GM23338 (cell line): ENCODE data around the gene GFRA4. TPM values are rescaled to one million over a fixed set of nuclear protein-coding genes. Genes with fewer than 3 reads are reported as not detected.

Experiments used
- ATAC-seq: fragments of 200-7000 bp; cut with Tn5 transposase; 3 replicates; pipeline ENCODE4 v1.9.1; 2020
- DNase-seq: peaks from one replicate; pipeline ENCODE4 v3.0.0-alpha.2; 2015; ENCODE audit warnings: low spot score
- H2AFZ ChIP-seq: fragments of 200-600 bp; sonication (generic); 2 replicates; pipeline ENCODE4 v1.8.0; 2016; ENCODE audit warnings: antibody characterized with exemption, mild to moderate bottlenecking, moderate library complexity
- H3F3A ChIP-seq: fragments of 200-600 bp; sonication (generic); replicated peaks from 2 replicates; pipeline ENCODE4 v1.8.0; 2017; ENCODE audit warnings: antibody characterized with exemption, mixed run types, low read depth
- H3K27ac ChIP-seq: fragments of 200-600 bp; sonication (generic); 2 replicates; pipeline ENCODE4 v1.6.1; 2016; ENCODE audit warnings: low read depth
- H3K27me3 ChIP-seq: fragments of 200-600 bp; sonication (generic); 2 replicates; pipeline ENCODE4 v1.8.0; 2016; ENCODE audit warnings: mild to moderate bottlenecking, mixed run types, moderate library complexity; ENCODE audit not compliant: insufficient read depth
- H3K36me3 ChIP-seq: fragments of 200-600 bp; sonication (generic); 2 replicates; pipeline ENCODE4 v1.8.0; 2016; ENCODE audit warnings: mild to moderate bottlenecking; ENCODE audit not compliant: insufficient read depth
- H3K4me1 ChIP-seq: fragments of 200-600 bp; sonication (generic); 2 replicates; pipeline ENCODE4 v1.8.0; 2016; ENCODE audit warnings: mild to moderate bottlenecking, moderate library complexity; ENCODE audit not compliant: insufficient read depth
- H3K4me2 ChIP-seq: fragments of 200-600 bp; sonication (generic); 2 replicates; pipeline ENCODE4 v1.7.1; 2017; ENCODE audit warnings: mixed run types
- H3K4me3 ChIP-seq: fragments of 200-600 bp; sonication (generic); 2 replicates; pipeline ENCODE4 v1.6.1; 2016; ENCODE audit warnings: mixed run types
- H3K79me2 ChIP-seq: fragments of 200-600 bp; sonication (generic); replicated peaks from 2 replicates; pipeline ENCODE4 v1.8.0; 2017; ENCODE audit warnings: mild to moderate bottlenecking; ENCODE audit not compliant: insufficient read depth
- H3K9me2 ChIP-seq: fragments of 200-600 bp; sonication (generic); 2 replicates; pipeline ENCODE4 v1.8.0; 2017; ENCODE audit not compliant: insufficient read depth
- H4K20me1 ChIP-seq: fragments of 200-600 bp; sonication (generic); replicated peaks from 2 replicates; pipeline ENCODE4 v1.8.0; 2017; ENCODE audit warnings: mild to moderate bottlenecking; ENCODE audit not compliant: insufficient read depth
- H3K27ac Mint-ChIP-seq: 2 replicates; pipeline ENCODE4 v1.8.0; 2020; ENCODE audit warnings: inconsistent platforms, mild to moderate bottlenecking, moderate library complexity, mixed read lengths
- H3K27me3 Mint-ChIP-seq: 3 replicates; pipeline ENCODE4 v1.8.0; 2022; ENCODE audit warnings: low read depth, mild to moderate bottlenecking, moderate library complexity, mixed read lengths, inconsistent platforms; ENCODE audit not compliant: insufficient read depth, poor library complexity
- H3K36me3 Mint-ChIP-seq: 3 replicates; pipeline ENCODE4 v1.8.0; 2021; ENCODE audit warnings: low read depth, mild to moderate bottlenecking, inconsistent platforms, moderate library complexity, mixed read lengths
- H3K4me1 Mint-ChIP-seq: 3 replicates; pipeline ENCODE4 v1.8.0; 2020; ENCODE audit warnings: mild to moderate bottlenecking, inconsistent platforms, mixed read lengths
- H3K4me3 Mint-ChIP-seq: 3 replicates; pipeline ENCODE4 v1.8.0; 2021; ENCODE audit warnings: moderate library complexity, mild to moderate bottlenecking, inconsistent platforms, mixed read lengths
- H3K9me3 Mint-ChIP-seq: 3 replicates; pipeline ENCODE4 v1.8.0; 2020; ENCODE audit warnings: moderate library complexity, mild to moderate bottlenecking, inconsistent platforms, mixed read lengths
- JUNB ChIP-seq: IDR thresholded peaks from one replicate; pipeline ENCODE4 v1.6.1; 2016; ENCODE audit warnings: antibody characterized with exemption; ENCODE audit not compliant: unreplicated experiment
- POLR2AphosphoS5 ChIP-seq: IDR thresholded peaks from 2 replicates; pipeline ENCODE4 v1.6.1; 2016; ENCODE audit warnings: antibody characterized with exemption, low read depth
- ZNF114 ChIP-seq: fragments of 250-450 bp; sonication (Bioruptor Pico); IDR thresholded peaks from 2 replicates; pipeline ENCODE4 v1.5.0; 2020; ENCODE audit warnings: mild to moderate bottlenecking, moderate library complexity
- ZNF331 ChIP-seq: fragments of 250-450 bp; sonication (Bioruptor Pico); IDR thresholded peaks from 2 replicates; pipeline ENCODE4 v1.5.0; 2020; ENCODE audit warnings: low read depth, mild to moderate bottlenecking, moderate library complexity
- polyA plus RNA-seq: library from polyadenylated mRNA; unstranded; fragments of >200 nt; fragmentation: Nextera tagmentation; extraction: Ambion mirVana; gene quantifications from 2 replicates; pipeline ENCODE4 v1.2.1, GENCODE V29; 2016
- total RNA-seq: library from RNA; depleted of rRNA; stranded (reverse); fragments of >200 nt; shearing (Covaris generic); gene quantifications from 2 replicates; pipeline ENCODE4 v1.2.3, GENCODE V29; 2014
- TF ChIP-seq, protein P1 (sequence below): IDR thresholded peaks from 2 replicates; pipeline ENCODE4 v1.6.1; 2016; ENCODE audit warnings: antibody characterized with exemption
- TF ChIP-seq, protein P2 (sequence below), 2 experiments: fragments of 200-600 bp in 1 of 2; sonication (generic) in 1 of 2; conservative IDR thresholded peaks; 2 replicates each; pipeline versions ENCODE4 v1.5.1 to v1.6.1; 2016 to 2017; ENCODE audit warnings: antibody characterized with exemption in 2 of 2, low read depth in 2 of 2, mild to moderate bottlenecking in 2 of 2, moderate library complexity in 1 of 2

GFRA4 gene
- total and polyA plus RNA-seq, 2 experiments from 2014 or later, result not detected

DNA sequence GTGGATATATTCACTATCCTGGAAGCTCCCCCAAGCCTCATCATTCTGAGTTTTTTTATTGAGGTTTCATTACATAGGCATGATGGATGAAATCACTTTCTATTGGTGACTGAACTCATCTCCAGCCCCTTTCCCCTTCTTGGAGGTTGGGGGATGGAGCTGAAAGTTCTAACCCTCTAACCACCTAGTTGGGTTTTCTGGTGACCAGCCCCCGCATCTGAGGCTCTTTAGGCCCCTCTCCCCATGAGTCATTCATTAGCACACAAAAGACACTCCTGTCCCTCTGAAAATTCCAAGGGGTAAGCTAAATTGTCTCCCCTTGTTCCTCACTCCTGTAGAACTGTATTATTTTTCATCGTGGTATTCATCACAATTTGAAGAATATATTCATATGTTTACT lies 33.3 kb downstream of the GFRA4 start (continued):
- TF ChIP-seq ZNF331 (no peak), POLR2AphosphoS5 (no peak)
- TF ChIP-seq, protein P1, sequence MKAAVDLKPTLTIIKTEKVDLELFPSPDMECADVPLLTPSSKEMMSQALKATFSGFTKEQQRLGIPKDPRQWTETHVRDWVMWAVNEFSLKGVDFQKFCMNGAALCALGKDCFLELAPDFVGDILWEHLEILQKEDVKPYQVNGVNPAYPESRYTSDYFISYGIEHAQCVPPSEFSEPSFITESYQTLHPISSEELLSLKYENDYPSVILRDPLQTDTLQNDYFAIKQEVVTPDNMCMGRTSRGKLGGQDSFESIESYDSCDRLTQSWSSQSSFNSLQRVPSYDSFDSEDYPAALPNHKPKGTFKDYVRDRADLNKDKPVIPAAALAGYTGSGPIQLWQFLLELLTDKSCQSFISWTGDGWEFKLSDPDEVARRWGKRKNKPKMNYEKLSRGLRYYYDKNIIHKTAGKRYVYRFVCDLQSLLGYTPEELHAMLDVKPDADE, result no peak

DNA sequence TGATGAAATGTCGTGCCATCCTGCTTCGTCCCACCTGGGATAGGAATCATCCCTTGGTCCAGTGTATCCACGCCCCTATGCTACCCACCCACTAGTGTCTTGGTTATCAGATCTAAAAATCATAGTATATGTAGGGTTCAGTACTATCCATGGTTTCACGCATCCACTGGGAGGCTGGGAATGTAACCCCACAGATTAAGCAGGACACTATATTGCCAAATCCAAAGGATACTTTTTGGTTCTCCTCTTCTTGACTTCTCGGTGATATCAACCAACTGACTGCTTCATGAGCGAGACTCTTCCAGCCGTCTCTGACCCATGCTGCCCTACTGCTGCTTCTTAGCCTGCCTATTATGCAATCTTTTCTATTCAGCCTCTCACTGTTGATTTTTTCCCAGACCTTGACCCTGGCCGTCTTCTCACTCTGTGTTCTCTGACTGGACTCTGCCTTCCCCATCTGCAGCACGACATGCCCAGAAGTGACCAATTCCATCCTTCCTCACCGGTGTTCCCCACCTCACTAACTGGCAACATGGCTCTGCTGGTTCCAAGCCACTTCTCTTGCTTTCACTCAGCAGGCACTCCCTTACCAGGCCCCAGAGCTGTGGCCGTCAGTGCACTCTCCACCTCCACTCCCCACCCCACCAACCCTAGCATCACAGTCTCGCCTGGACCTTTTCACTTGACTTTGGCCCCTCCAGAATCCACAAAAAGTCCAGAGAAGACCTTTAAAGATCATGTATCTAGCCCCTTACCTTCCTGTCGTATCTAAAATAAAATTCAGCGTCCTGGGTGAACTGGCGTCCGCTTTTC lies 34.5 kb downstream of the GFRA4 start:
- H3K4me3 ChIP-seq, result no peak overlapping the region
- H3F3A ChIP-seq, result no peaks in the 10 kb centered on the region
- no peak for ATAC-seq
- no peaks in the 10 kb centered on the region for H3K27me3 ChIP-seq
- no peak overlapping the region for H3K27ac Mint-ChIP-seq
- H3K9me2 ChIP-seq, result peaks cover 5% of the 10 kb centered on the region; the same call in 1 of the 2 replicates
- no peak overlapping the region for H2AFZ ChIP-seq
- H3K27ac ChIP-seq, result no peak overlapping the region
- no peaks in the 10 kb centered on the region for H3K36me3 ChIP-seq
- H3K4me1 ChIP-seq, result peaks cover 13% of the 10 kb centered on the region
- H4K20me1 ChIP-seq, result no peaks in the 10 kb centered on the region
- H3K36me3 Mint-ChIP-seq, result peaks cover 4% of the 10 kb centered on the region; the same call in 2 of the 3 replicates
- no peak for TF ChIP-seq JUNB
- H3K4me1 Mint-ChIP-seq, result peaks cover 24% of the 10 kb centered on the region
- DNase-seq, result no peak
- no peak overlapping the region for H3K4me2 ChIP-seq
- H3K4me3 Mint-ChIP-seq, result no peak overlapping the region
- no peaks in the 10 kb centered on the region for H3K9me3 Mint-ChIP-seq
- H3K27me3 Mint-ChIP-seq, result peaks cover 2% of the 10 kb centered on the region
- H3K79me2 ChIP-seq, result no peaks in the 10 kb centered on the region

DNA sequence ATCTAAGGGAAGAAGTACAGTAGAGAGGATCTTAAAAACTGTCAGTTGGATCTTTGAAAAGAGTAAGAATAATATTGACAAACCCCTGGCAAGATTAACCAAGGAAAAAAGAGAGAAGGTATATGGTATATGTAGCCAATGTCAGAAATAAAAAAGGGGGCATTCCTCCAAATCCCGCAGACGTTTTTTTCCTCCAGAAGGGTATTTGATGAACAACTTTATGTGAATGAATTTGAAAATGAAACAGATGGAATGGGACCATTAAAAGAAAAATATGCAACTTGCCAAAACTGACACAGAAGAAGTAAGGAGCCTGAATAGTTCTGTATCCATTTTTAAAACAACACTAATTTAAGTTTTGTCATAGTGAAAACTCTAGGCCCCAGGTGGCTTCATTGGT lies 35.7 kb downstream of the GFRA4 start:
- Histone ChIP-seq H3K27ac (no peak overlapping the region), H3K9me2 (peaks cover 5% of the 10 kb centered on the region; the same call in 1 of the 2 replicates), H4K20me1 (no peaks in the 10 kb centered on the region), H3K4me1 (peaks cover 13% of the 10 kb centered on the region), H2AFZ (no peak overlapping the region), H3K4me3 (no peak overlapping the region), H3F3A (no peaks in the 10 kb centered on the region), H3K36me3 (no peaks in the 10 kb centered on the region), H3K79me2 (no peaks in the 10 kb centered on the region), H3K27me3 (no peaks in the 10 kb centered on the region), H3K4me2 (no peak overlapping the region)
- no peak overlapping the region for H3K27ac Mint-ChIP-seq
- no peak overlapping the region for H3K4me3 Mint-ChIP-seq
- ATAC-seq (no peak), DNase-seq (no peak)
- H3K4me1 Mint-ChIP-seq, result peaks cover 23% of the 10 kb centered on the region
- H3K27me3 Mint-ChIP-seq, result peaks cover 2% of the 10 kb centered on the region
- H3K36me3 Mint-ChIP-seq, result peaks cover 4% of the 10 kb centered on the region; the same call in 2 of the 3 replicates
- H3K9me3 Mint-ChIP-seq, result no peaks in the 10 kb centered on the region
- no peak for TF ChIP-seq ZNF114
- TF ChIP-seq, protein P2, sequence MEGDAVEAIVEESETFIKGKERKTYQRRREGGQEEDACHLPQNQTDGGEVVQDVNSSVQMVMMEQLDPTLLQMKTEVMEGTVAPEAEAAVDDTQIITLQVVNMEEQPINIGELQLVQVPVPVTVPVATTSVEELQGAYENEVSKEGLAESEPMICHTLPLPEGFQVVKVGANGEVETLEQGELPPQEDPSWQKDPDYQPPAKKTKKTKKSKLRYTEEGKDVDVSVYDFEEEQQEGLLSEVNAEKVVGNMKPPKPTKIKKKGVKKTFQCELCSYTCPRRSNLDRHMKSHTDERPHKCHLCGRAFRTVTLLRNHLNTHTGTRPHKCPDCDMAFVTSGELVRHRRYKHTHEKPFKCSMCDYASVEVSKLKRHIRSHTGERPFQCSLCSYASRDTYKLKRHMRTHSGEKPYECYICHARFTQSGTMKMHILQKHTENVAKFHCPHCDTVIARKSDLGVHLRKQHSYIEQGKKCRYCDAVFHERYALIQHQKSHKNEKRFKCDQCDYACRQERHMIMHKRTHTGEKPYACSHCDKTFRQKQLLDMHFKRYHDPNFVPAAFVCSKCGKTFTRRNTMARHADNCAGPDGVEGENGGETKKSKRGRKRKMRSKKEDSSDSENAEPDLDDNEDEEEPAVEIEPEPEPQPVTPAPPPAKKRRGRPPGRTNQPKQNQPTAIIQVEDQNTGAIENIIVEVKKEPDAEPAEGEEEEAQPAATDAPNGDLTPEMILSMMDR (conservative IDR thresholded peaks at IDR 0.05; ENCODE audit: low read depth in 2 of 2), result no peak
